Measurements from ENCODE around the gene BOLA3.
"Not testable (repeated sequence)": the region's sequence is repeated elsewhere in the genome, so short reads cannot be mapped to it uniquely, and the experiment has no call there.

The BOLA3 gene

GRCh38 chr2:74188018-74188601 lies 40.4 kb upstream of the BOLA3 start:
- Histone ChIP-seq H3K4me3 (ENCODE audit: low read depth in 1 of 2, low read length in 1 of 2) (no peak overlapping the region), H3K27ac (no peak overlapping the region), H3K4me1 (ENCODE audit: control insufficient read depth in 1 of 2, insufficient read depth in 1 of 2, low read depth in 1 of 2, low read length in 1 of 2) (peaks cover 23 to 27% of the 10 kb centered on the region in 2 experiments), H3K9me3 (no peaks in the 10 kb centered on the region), H3K36me3 (no peaks in the 10 kb centered on the region), H3K27me3 (no peaks in the 10 kb centered on the region)
- no peak for TF ChIP-seq CTCF (IDR thresholded peaks at IDR 0.05)

GRCh38 chr2:74186706-74187105 lies 39.0 kb upstream of the BOLA3 start:
- not testable (repeated sequence) for H3K27me3 ChIP-seq, H3K9me3 ChIP-seq, H3K36me3 ChIP-seq
- Histone ChIP-seq H3K4me1 (ENCODE audit: control insufficient read depth in 1 of 2, insufficient read depth in 1 of 2, low read depth in 1 of 2, low read length in 1 of 2) (peaks cover 34 to 39% of the 10 kb centered on the region in 2 experiments), H3K4me3 (ENCODE audit: low read depth in 1 of 2, low read length in 1 of 2) (peak overlapping the region in 1 of 2 experiments; percentile 58), H3K27ac (peak overlapping the region; percentile 96)

- H3K36me3 ChIP-seq = no peaks in the 10 kb centered on the region
- no peaks in the 10 kb centered on the region for H3K27me3 ChIP-seq
- peaks cover 40 to 46% of the 10 kb centered on the region in 2 experiments for H3K4me1 ChIP-seq (ENCODE audit: control insufficient read depth in 1 of 2, insufficient read depth in 1 of 2, low read depth in 1 of 2, low read length in 1 of 2)
- H3K4me3 ChIP-seq (ENCODE audit: low read depth in 1 of 2, low read length in 1 of 2) = peak overlapping the region; percentile 56 to 58
- H3K9me3 ChIP-seq = no peaks in the 10 kb centered on the region
- TF ChIP-seq CTCF (IDR thresholded peaks at IDR 0.05) = no peak
- peak overlapping the region; percentile 96 for H3K27ac ChIP-seq
Measured at GRCh38 chr2:74186038-74186437, 38.3 kb upstream of the BOLA3 start.

GRCh38 chr2:74183878-74184277 lies 36.2 kb upstream of the BOLA3 start:
- no peaks in the 10 kb centered on the region for H3K27me3 ChIP-seq
- no peaks in the 10 kb centered on the region for H3K36me3 ChIP-seq
- no peak overlapping the region for H3K4me3 ChIP-seq (ENCODE audit: low read depth in 1 of 2, low read length in 1 of 2)
- peak overlapping the region; percentile 96 for H3K27ac ChIP-seq
- no peak for TF ChIP-seq CTCF (IDR thresholded peaks at IDR 0.05)
- H3K9me3 ChIP-seq = no peaks in the 10 kb centered on the region
- H3K4me1 ChIP-seq (ENCODE audit: control insufficient read depth in 1 of 2, insufficient read depth in 1 of 2, low read depth in 1 of 2, low read length in 1 of 2) = peaks cover 53 to 67% of the 10 kb centered on the region in 2 experiments

GRCh38 chr2:74181739-74182138 lies 34.0 kb upstream of the BOLA3 start:
- peak overlapping the region; percentile 90 for H3K27ac ChIP-seq
- peak; percentile 18 for TF ChIP-seq CTCF (IDR thresholded peaks at IDR 0.05)
- peak overlapping the region; percentile 29 to 48 for H3K4me3 ChIP-seq (ENCODE audit: low read depth in 1 of 2, low read length in 1 of 2)
- H3K9me3 ChIP-seq = no peaks in the 10 kb centered on the region
- no peaks in the 10 kb centered on the region for H3K27me3 ChIP-seq
- peaks cover 66 to 75% of the 10 kb centered on the region in 2 experiments for H3K4me1 ChIP-seq (ENCODE audit: control insufficient read depth in 1 of 2, insufficient read depth in 1 of 2, low read depth in 1 of 2, low read length in 1 of 2)
- no peaks in the 10 kb centered on the region for H3K36me3 ChIP-seq

- H3K4me1 ChIP-seq (ENCODE audit: control insufficient read depth in 1 of 2, insufficient read depth in 1 of 2, low read depth in 1 of 2, low read length in 1 of 2) = peaks cover 60 to 66% of the 10 kb centered on the region in 2 experiments
- H3K4me3 ChIP-seq (ENCODE audit: low read depth in 1 of 2, low read length in 1 of 2) = peak overlapping the region; percentile 83 to 86
- H3K36me3 ChIP-seq = peaks cover 6% of the 10 kb centered on the region
- peak; percentile 2 for TF ChIP-seq CTCF (IDR thresholded peaks at IDR 0.05)
- peak overlapping the region; percentile 94 for H3K27ac ChIP-seq
- H3K9me3 ChIP-seq = no peaks in the 10 kb centered on the region
- no peaks in the 10 kb centered on the region for H3K27me3 ChIP-seq
Measured at GRCh38 chr2:74179063-74179865, 31.6 kb upstream of the BOLA3 start.

Measured in neutrophil (primary cell).